LHCN-M2 (cell line): Measurements from ENCODE around the gene L3MBTL4. TPM values are rescaled to one million over a fixed set of nuclear protein-coding genes. Genes with fewer than 3 reads are reported as not detected.
"Not testable (repeated sequence)": the region's sequence is repeated elsewhere in the genome, so short reads cannot be mapped to it uniquely, and the experiment has no call there.

Experiments used
- DNase-seq: peaks from one replicate; pipeline ENCODE4 v3.0.0-alpha.2; 2012; ENCODE audit warnings: low read depth
- total RNA-seq: library from RNA; depleted of rRNA; stranded (reverse); fragments of >200 nt; gene quantifications from 2 replicates; pipeline ENCODE4 v1.2.3, GENCODE V29; 2014

The L3MBTL4 gene
- total RNA-seq, 1 experiment from 2014 or later = not detected

DNA sequence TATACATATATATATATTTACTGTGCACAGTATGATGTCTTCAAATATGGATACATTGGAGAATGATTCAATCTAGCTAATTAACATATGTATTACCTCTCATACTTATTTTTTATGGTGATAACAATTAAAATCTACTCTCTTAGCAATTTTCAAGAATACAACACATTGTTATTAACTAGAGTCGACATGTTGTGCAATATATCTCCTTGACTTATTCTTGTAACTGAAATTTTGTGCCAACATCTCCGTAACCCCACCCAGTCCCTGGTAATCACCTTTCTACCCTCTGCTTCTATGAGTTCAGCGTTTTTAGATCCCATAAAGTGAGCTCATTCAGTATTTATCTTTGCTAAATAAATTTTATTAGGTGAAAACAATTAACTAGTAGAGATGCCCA is 303.0 kb downstream of the L3MBTL4 start:
- no peak for DNase-seq

DNA sequence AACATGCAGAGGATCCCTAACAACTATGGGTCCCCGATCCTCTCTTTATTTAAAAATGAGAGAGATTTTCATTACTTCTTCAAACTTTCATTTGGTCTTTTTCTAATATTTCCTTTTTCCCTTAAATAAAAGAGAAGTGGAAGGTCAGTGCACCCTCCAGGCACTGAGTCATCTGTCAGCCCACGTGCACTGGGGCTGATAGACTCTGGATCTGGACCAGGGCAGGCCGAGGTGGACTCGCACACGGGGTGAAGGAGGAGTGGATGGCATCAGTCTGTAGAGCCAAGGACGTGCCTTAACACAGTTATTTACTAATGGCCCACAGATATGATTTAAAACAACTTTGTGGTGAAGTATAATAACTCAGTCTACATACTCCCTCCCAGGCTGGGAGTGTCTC is 305.0 kb downstream of the L3MBTL4 start:
- DNase-seq = no peak

- DNase-seq = no peak
These were observed 306.9 kb downstream of the L3MBTL4 start for GRCh38 chr18:6107794-6108193.

DNA sequence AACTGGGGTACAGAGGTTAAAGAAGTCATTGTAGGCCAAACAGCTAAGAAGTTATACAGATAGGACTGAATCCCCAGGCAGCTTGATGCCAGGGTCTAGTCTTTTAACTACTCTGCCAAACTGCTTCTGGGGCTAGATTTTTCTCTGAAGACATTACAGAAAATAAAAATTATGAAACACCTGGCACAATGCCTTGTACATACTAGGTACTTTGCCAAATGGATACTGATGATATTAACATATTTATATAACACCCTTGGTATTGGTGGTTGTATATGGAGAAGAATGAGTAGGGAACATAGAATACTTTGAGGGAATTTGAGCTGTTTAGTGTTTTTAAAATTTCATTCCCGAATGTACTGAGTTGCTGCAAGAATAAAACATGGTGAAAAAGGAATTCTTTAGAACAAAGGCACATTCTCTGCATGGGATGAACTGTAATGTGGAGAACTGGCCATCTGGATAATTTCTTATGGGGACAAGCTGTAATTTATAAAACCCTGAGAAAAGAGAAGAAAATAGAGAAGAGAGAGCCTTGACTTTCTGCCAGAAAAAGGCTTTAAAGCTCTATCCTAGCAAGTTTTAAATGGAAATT is 308.5 kb downstream of the L3MBTL4 start:
- no peak for DNase-seq

DNA sequence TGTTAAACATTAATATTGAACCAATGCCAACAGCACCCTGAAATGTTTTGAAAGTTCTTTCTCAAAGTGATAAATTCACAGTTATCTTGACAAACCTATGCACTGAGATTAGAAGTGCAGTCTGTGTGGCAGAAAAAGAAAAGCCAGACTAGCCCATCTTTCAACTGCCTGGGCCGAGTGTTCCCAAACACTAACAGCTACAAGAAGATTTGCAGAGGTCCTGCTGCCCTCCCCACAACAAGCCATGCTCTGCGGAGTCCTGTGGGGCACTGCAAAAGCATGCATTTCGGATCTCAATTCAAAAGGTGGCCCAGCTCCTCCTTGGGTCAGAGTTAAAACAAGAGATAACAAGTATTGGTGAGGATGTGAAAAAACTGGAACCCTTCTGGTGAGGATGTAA is 311.0 kb downstream of the L3MBTL4 start:
- DNase-seq = no peak

DNA sequence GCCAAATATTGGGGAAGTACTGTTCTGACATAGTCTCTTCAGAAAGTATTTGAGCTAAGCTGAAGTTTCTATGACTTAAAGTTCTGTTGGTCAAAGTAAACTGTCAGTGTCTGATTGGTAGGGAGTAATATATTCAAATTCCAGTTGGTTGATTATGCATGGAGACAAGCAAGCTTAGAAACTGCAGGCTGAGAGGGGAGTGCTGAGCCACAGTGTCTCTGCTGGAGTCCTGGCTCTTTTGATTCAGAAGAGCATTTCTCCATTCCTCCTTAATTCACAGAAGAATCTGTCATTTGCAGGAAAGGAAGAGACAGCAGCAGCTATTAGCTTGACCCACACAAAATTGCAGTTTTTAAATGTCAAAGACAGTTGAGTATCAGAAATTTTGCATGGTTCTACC is 318.0 kb downstream of the L3MBTL4 start:
- DNase-seq = no peak

GRCh38 chr18:6088432-6088831 is 326.3 kb downstream of the L3MBTL4 start:
- no peak for DNase-seq

DNA sequence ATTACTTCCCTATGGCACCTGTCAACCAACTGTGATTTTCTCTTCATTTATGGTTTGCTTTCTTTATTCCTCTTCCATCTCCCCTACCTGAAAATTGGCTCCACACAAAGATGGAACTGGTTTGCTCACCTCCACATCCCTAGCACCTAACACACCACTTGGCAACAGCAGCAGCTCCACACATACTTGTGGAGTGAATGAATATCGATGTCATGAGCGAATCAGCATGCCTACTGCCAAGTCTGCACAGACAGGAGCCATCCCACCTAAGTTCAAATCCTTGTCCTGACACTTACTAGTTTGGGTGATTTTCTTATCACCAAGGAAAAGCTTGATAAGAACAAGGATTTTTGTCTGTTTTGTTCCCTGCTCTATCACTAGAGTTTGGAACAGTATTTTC is 328.0 kb downstream of the L3MBTL4 start:
- no peak for DNase-seq

GRCh38 chr18:6079406-6079805 is 335.3 kb downstream of the L3MBTL4 start:
- no peak for DNase-seq

DNA sequence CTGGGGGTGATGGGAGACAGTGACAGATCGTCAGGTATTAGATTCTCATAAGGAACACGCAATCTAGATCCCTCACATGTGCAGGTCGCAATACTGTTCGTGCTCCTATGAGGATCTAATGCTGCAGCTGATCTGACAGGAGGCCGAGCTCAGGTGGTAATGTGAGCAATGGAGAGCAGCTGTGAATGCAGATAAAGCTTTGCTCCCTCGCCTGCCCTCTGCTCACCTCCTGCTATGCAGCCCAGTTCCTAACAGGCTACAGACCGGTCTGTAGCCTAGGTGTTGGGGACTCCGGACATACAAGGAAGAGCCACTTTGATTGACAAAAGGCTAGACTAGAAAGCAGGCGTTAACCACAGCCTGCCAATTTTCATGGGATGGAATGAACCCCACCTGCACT is 335.8 kb downstream of the L3MBTL4 start:
- DNase-seq = no peak

DNA sequence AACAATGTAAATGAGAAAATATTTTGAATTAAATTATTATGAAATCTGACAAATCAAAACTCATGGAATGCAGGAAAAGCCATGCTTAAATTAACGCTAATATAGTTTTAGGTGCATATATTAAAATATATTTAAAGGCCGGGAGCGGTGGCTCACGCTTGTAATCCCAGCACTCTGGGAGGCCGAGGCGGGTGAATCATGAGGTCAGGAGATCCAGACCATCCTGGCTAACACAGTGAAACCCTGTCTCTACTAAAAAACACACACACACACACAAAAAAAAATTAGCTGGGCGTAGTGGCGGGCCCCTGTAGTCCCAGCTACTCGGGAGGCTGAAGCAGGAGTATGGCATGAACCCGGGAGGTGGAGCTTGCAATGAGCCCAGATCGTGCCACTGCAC is 342.3 kb downstream of the L3MBTL4 start:
- DNase-seq = not testable (repeated sequence)

DNA sequence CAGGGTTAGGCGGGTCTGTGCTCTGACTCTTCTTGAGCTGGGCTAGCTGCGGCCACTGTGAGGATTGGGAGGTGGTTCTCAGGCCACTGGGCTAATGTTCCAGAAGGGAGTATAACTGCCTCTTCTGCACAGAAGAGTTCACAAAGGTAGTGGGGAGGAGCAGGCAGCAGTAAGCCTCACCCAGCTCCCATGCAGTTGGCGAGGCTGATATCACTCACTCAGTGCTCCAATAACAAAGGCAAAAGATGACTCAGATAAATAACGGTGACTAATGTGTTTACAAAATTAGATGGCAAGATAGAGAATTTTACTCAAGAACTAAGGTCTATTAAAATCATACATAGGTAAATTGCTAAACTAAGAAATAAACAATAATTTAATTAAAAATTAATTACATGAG is 345.2 kb downstream of the L3MBTL4 start:
- DNase-seq = no peak

DNA sequence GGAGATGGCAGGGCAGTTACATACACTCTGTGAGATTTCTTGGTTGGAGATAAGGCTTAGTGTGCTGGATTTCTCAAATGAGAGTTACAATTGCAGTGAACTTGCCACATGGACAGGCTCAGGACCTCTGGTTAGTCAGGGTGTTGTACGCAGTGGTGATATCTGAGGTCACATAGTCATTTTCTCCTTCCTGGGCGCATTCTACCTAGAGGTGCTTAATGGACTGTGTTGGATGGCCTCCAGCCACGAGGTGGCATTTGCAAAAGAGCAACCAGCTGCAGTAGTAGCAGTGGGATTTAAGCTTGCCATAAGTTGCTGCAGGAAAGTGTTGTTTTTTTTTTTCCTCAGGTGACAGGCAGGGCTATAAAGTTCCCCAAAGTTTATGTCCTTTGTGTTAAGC is 345.6 kb downstream of the L3MBTL4 start:
- DNase-seq = no peak

GRCh38 chr18:6060149-6060548 is 354.6 kb downstream of the L3MBTL4 start:
- no peak for DNase-seq

- no peak for DNase-seq
These were observed 355.2 kb downstream of the L3MBTL4 start for GRCh38 chr18:6059551-6059950.

- no peak for DNase-seq
These were observed 355.8 kb downstream of the L3MBTL4 start for GRCh38 chr18:6058941-6059340.

GRCh38 chr18:6057604-6058003 is 357.1 kb downstream of the L3MBTL4 start:
- DNase-seq = no peak

DNA sequence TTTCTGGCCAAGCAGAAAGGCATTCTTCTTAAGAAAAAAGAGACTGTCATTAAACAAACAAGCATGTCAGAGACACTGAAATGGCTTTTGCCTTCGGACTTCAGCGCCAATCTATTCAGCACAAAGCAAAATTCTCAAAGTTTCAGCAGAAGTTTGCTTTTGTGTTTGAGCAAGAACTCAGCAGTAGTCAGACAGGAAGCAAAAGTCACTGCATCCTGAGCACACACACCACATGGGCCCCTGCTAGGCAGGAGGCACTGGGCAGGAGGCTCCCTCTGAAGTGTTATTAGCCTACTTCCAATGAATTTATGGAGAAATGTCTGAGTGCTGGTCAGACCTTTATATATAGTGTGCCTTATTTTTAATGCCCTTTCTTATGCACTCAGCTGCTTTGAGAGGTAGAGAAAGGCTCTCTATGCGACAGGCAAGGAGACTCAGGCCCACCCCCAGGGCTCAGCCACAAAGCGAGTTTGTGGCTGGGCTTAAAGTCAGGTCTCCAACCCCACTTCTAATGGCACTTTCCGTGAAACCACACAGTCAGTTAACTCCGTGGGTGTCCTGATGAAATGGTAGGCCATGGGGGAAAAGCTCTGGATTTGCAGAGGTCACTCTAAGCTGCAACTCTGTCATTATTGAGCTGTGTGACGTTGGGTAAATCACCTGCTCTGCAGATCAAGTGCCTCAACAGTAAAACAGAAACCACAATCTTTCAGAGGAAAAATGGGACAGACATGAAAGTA is 358.4 kb downstream of the L3MBTL4 start:
- DNase-seq = no peak

DNA sequence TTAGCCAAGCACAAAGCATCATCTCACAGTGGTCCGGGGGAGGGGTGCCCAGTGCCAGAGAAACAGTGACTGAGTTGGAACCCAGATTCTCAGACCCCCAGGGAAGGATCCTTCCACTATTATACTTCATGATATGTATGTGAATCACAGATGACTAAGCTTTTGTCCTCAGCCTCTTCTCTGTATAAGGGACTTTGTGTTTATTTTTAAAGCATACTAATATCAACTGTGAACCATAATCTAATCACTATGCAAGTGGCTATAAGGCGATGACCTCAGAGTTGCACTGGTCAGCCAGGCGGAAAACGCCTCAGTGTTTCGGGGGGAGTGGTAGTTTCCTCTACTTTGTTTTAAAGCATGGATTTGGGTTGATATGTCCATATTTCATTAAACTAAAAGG is 359.0 kb downstream of the L3MBTL4 start:
- DNase-seq = peak; percentile 1

DNA sequence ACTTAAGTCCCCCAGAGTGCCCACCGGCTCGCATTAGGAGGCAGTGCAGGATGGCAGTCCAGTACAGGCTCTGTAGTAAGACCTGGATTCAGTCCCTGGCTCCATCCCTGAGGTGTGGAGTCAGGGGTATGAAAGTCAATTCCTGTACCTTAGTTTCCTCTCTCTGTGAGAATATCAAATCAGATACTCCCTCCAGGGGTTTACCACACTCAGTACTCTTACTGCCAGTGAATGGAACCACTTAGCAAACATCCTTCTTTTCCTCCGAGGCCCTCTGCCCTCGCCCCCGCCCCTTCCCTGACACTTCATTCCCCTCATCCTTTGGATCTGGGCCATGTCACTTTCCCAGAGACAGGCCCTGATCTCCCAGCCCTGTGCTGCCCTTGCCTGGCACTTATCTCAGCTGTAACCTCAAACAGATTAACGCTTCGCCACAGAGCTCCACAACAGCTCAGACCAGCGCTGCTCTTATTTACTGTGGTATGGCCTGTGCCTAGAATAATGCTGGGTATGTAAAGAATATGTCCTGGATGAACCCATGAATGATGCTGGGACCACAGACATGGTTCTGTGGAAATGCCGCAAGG is 360.4 kb downstream of the L3MBTL4 start:
- DNase-seq = no peak

- no peak for DNase-seq
These were observed 362.2 kb downstream of the L3MBTL4 start for GRCh38 chr18:6052449-6052913.

DNA sequence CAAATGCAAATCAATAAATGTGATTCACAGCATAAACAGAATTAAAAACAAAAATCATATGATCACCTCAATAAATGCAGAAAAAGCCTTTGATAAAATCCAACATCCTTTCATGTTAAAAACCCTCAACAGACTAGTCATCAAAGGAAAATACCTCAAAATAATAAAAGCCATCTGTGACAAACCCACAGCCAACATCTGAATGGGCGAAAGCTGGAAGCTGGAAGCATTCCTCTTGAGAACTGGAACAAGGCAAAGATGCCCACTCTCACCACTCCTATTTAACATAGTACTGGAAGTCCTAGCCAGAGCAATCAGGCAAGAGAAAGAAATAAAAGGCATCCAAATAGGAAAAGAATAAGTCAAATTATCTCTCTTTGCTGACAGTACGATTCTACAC is 367.1 kb downstream of the L3MBTL4 start:
- DNase-seq = not testable (repeated sequence)

- DNase-seq = no peak
These were observed 369.9 kb downstream of the L3MBTL4 start for GRCh38 chr18:6044773-6045172.
